Activated CD8-positive, alpha-beta memory T cell treated with anti-CD3 and anti-CD28 coated beads, Interleukin-2, amount 10 ng/mL, durations not matched to agents 7 days and 5 days (primary cell): ENCODE data around the gene CAMTA1. TPM values are rescaled to one million over a fixed set of nuclear protein-coding genes. Genes with fewer than 3 reads are reported as not detected.

Experiments used
- ATAC-seq: fragments of 150-1000 bp; cut with Tn5 transposase; one replicate; pipeline ENCODE4 v1.10.0; 2021; ENCODE audit warnings: moderate library complexity
- CTCF ChIA-PET: fragments of 350-600 bp; sonication (Branson Sonifier 250); formaldehyde crosslinking; loops from one replicate; lab custom pipeline; 2021; ENCODE audit warnings: antibody characterized with exemption; lab: Charles Lee
- DNase-seq: peaks from one replicate; pipeline ENCODE4 v3.0.0-alpha.2; 2020
- H3K27ac Mint-ChIP-seq: one replicate; pipeline ENCODE4 v1.8.0; 2021; ENCODE audit warnings: mild to moderate bottlenecking, mixed read lengths
- H3K27me3 Mint-ChIP-seq: one replicate; pipeline ENCODE4 v1.8.0; 2021; ENCODE audit warnings: mixed read lengths
- H3K36me3 Mint-ChIP-seq: one replicate; pipeline ENCODE4 v1.8.0; 2021; ENCODE audit warnings: mild to moderate bottlenecking, mixed read lengths
- H3K4me1 Mint-ChIP-seq: one replicate; pipeline ENCODE4 v1.8.0; 2021; ENCODE audit warnings: mixed read lengths
- H3K4me3 Mint-ChIP-seq: one replicate; pipeline ENCODE4 v1.8.0; 2021; ENCODE audit warnings: mild to moderate bottlenecking, moderate library complexity, mixed read lengths
- H3K9me3 Mint-ChIP-seq: one replicate; pipeline ENCODE4 v1.8.0; 2022; ENCODE audit warnings: low read depth, mixed read lengths
- total RNA-seq, 2 experiments: library from RNA; stranded (reverse); gene quantifications; one replicate each; pipeline ENCODE4 v1.2.3, GENCODE V29; 2021

Gene CAMTA1
- total RNA-seq, 2 experiments from 2014 or later: 42.8 to 43.2 TPM

- no peaks in the 10 kb centered on the region for H3K36me3 Mint-ChIP-seq
- peaks cover 9% of the 10 kb centered on the region for H3K27me3 Mint-ChIP-seq
- peaks cover 6% of the 10 kb centered on the region for H3K4me1 Mint-ChIP-seq
- CTCF ChIA-PET: no interaction called here
- DNase-seq: no peak
- H3K9me3 Mint-ChIP-seq: no peaks in the 10 kb centered on the region
- no peak overlapping the region for H3K4me3 Mint-ChIP-seq
- H3K27ac Mint-ChIP-seq: no peak overlapping the region
- ATAC-seq: no peak
Measured at GRCh38 chr1:7558921-7559869, 773.9 kb downstream of the CAMTA1 start.

GRCh38 chr1:7560128-7560527, 774.9 kb downstream of the CAMTA1 start:
- no peak overlapping the region for H3K4me3 Mint-ChIP-seq
- CTCF ChIA-PET: no interaction called here
- peaks cover 2% of the 10 kb centered on the region for H3K4me1 Mint-ChIP-seq

GRCh38 chr1:7560601-7561181, 775.4 kb downstream of the CAMTA1 start:
- no peak overlapping the region for H3K4me3 Mint-ChIP-seq
- ATAC-seq (no peak), DNase-seq (no peak)
- CTCF ChIA-PET: no interaction called here
- no peaks in the 10 kb centered on the region for H3K36me3 Mint-ChIP-seq
- peaks cover 2% of the 10 kb centered on the region for H3K27me3 Mint-ChIP-seq
- no peaks in the 10 kb centered on the region for H3K4me1 Mint-ChIP-seq
- no peak overlapping the region for H3K27ac Mint-ChIP-seq
- H3K9me3 Mint-ChIP-seq: no peaks in the 10 kb centered on the region

More at GRCh38 chr1:7560128-7560527, 774.9 kb downstream of the CAMTA1 start:
- ATAC-seq (no peak), DNase-seq (no peak)
- Mint-ChIP-seq H3K27ac (no peak overlapping the region), H3K27me3 (peaks cover 6% of the 10 kb centered on the region), H3K36me3 (no peaks in the 10 kb centered on the region), H3K9me3 (no peaks in the 10 kb centered on the region)

- Mint-ChIP-seq H3K27ac (no peak overlapping the region), H3K9me3 (no peaks in the 10 kb centered on the region), H3K4me1 (no peaks in the 10 kb centered on the region), H3K4me3 (no peak overlapping the region), H3K27me3 (no peaks in the 10 kb centered on the region), H3K36me3 (no peaks in the 10 kb centered on the region)
- no peak for DNase-seq
- no peak for ATAC-seq
- CTCF ChIA-PET: interaction anchor here (1.6 kb wide), 1 partner anchor 12 kb away, joined by 3 read pairs; no protein-coding TSS in a partner anchor
Measured at GRCh38 chr1:7561331-7561921, 776.2 kb downstream of the CAMTA1 start.

GRCh38 chr1:7561936-7562728, 776.9 kb downstream of the CAMTA1 start:
- Mint-ChIP-seq H3K27ac (no peak overlapping the region), H3K9me3 (no peaks in the 10 kb centered on the region), H3K4me1 (no peaks in the 10 kb centered on the region), H3K4me3 (no peak overlapping the region), H3K36me3 (no peaks in the 10 kb centered on the region), H3K27me3 (no peaks in the 10 kb centered on the region)
- no peak for DNase-seq
- no peak for ATAC-seq
- CTCF ChIA-PET: interaction anchor here (1.6 kb wide), 1 partner anchor 12 kb away, joined by 3 read pairs; no protein-coding TSS in a partner anchor

- Mint-ChIP-seq H3K36me3 (no peaks in the 10 kb centered on the region), H3K27me3 (no peaks in the 10 kb centered on the region), H3K4me1 (no peaks in the 10 kb centered on the region), H3K9me3 (no peaks in the 10 kb centered on the region), H3K4me3 (no peak overlapping the region), H3K27ac (no peak overlapping the region)
- CTCF ChIA-PET: interaction anchor here (0.5 to 1.6 kb wide), 2 partner anchors 13 to 907 kb away, joined by 3 read pairs; no protein-coding TSS in a partner anchor
- ATAC-seq (no peak), DNase-seq (no peak)
Measured at GRCh38 chr1:7562729-7563605, 777.7 kb downstream of the CAMTA1 start.

GRCh38 chr1:7564137-7564536, 778.9 kb downstream of the CAMTA1 start:
- CTCF ChIA-PET: no interaction called here
- no peak overlapping the region for H3K4me3 Mint-ChIP-seq
- H3K9me3 Mint-ChIP-seq: no peaks in the 10 kb centered on the region
- no peak overlapping the region for H3K27ac Mint-ChIP-seq
- H3K27me3 Mint-ChIP-seq: no peaks in the 10 kb centered on the region
- no peaks in the 10 kb centered on the region for H3K4me1 Mint-ChIP-seq
- DNase-seq (no peak), ATAC-seq (no peak)
- H3K36me3 Mint-ChIP-seq: no peaks in the 10 kb centered on the region

GRCh38 chr1:7565099-7565750, 780.0 kb downstream of the CAMTA1 start:
- ATAC-seq: no peak
- no peaks in the 10 kb centered on the region for H3K9me3 Mint-ChIP-seq
- CTCF ChIA-PET: no interaction called here
- H3K27ac Mint-ChIP-seq: no peak overlapping the region
- H3K27me3 Mint-ChIP-seq: no peaks in the 10 kb centered on the region
- H3K36me3 Mint-ChIP-seq: no peaks in the 10 kb centered on the region
- H3K4me1 Mint-ChIP-seq: no peaks in the 10 kb centered on the region
- DNase-seq: no peak
- no peak overlapping the region for H3K4me3 Mint-ChIP-seq

GRCh38 chr1:7566417-7567375, 781.4 kb downstream of the CAMTA1 start:
- Mint-ChIP-seq H3K4me3 (no peak overlapping the region), H3K27ac (no peak overlapping the region), H3K9me3 (no peaks in the 10 kb centered on the region), H3K27me3 (no peaks in the 10 kb centered on the region), H3K4me1 (no peaks in the 10 kb centered on the region), H3K36me3 (no peaks in the 10 kb centered on the region)
- DNase-seq: no peak
- ATAC-seq: no peak
- CTCF ChIA-PET: no interaction called here

- Mint-ChIP-seq H3K36me3 (no peaks in the 10 kb centered on the region), H3K4me3 (no peak overlapping the region), H3K9me3 (no peaks in the 10 kb centered on the region), H3K27me3 (peaks cover 3% of the 10 kb centered on the region), H3K27ac (no peak overlapping the region), H3K4me1 (no peaks in the 10 kb centered on the region)
- no peak for ATAC-seq
- DNase-seq: no peak
- CTCF ChIA-PET: no interaction called here
Measured at GRCh38 chr1:7567376-7567775, 782.1 kb downstream of the CAMTA1 start.

GRCh38 chr1:7568053-7568452, 782.8 kb downstream of the CAMTA1 start:
- ATAC-seq (no peak), DNase-seq (no peak)
- H3K27me3 Mint-ChIP-seq: peaks cover 3% of the 10 kb centered on the region
- no peaks in the 10 kb centered on the region for H3K9me3 Mint-ChIP-seq
- no peak overlapping the region for H3K27ac Mint-ChIP-seq
- H3K36me3 Mint-ChIP-seq: no peaks in the 10 kb centered on the region
- H3K4me1 Mint-ChIP-seq: no peaks in the 10 kb centered on the region
- no peak overlapping the region for H3K4me3 Mint-ChIP-seq
- CTCF ChIA-PET: no interaction called here
